CD4-positive, alpha-beta T cell (primary cell): Measurements from ENCODE around the gene CLDN10. TPM values are rescaled to one million over a fixed set of nuclear protein-coding genes. Genes with fewer than 3 reads are reported as not detected.

Experiments used
- ATAC-seq: fragments of 200-7000 bp; cut with Tn5 transposase; one replicate; pipeline ENCODE4 v1.10.0; 2022; ENCODE audit warnings: mild to moderate bottlenecking; ENCODE audit not compliant: poor library complexity
- CTCF ChIA-PET: fragments of 350-600 bp; sonication (Branson Sonifier 250); formaldehyde crosslinking; loops from one replicate; lab custom pipeline; 2021; ENCODE audit warnings: antibody characterized with exemption, inconsistent platforms; lab: Charles Lee
- POLR2A ChIA-PET: fragments of 350-600 bp; sonication (Branson Sonifier 250); formaldehyde crosslinking; loops from one replicate; lab custom pipeline; 2021; ENCODE audit warnings: antibody characterized with exemption, inconsistent platforms; lab: Charles Lee
- DNase-seq, 14 experiments: peaks; one replicate each; pipeline ENCODE4 v3.0.0-alpha.2; 2013 to 2020; ENCODE audit warnings: mixed read lengths in 2 of 14
- H3K27ac ChIP-seq, 2 donors: one replicate each; pipeline versions ENCODE4 v1.5.1 to v1.7.0; 2013; ENCODE audit warnings: low read length in 2 of 2, low read depth in 1 of 2, mild to moderate bottlenecking in 1 of 2
- H3K27me3 ChIP-seq, 2 experiments: 1 replicate in 1 of 2; 2 replicates in 1 of 2; pipeline versions ENCODE4 v1.6.1 to v1.7.0; 2013; ENCODE audit warnings: low read length in 2 of 2, control low read depth in 1 of 2, mild to moderate bottlenecking in 1 of 2, moderate library complexity in 1 of 2; ENCODE audit not compliant: insufficient read depth in 2 of 2, control insufficient read depth in 1 of 2
- H3K36me3 ChIP-seq: one replicate; pipeline ENCODE4 v1.6.1; 2013; ENCODE audit warnings: low read length, control low read depth; ENCODE audit not compliant: insufficient read depth
- H3K4me1 ChIP-seq: one replicate; pipeline ENCODE4 v1.6.1; 2013; ENCODE audit warnings: low read length, control low read depth; ENCODE audit not compliant: insufficient read depth
- H3K4me3 ChIP-seq: one replicate; pipeline ENCODE4 v1.5.1; 2013; ENCODE audit warnings: mild to moderate bottlenecking, low read length, moderate library complexity
- H3K9me3 ChIP-seq, 2 experiments: 1 replicate in 1 of 2; 2 replicates in 1 of 2; pipeline versions ENCODE4 v1.6.1 to v1.7.0; 2013; ENCODE audit warnings: low read length in 2 of 2, mild to moderate bottlenecking in 2 of 2, control low read depth in 1 of 2, moderate library complexity in 1 of 2; ENCODE audit not compliant: control insufficient read depth in 1 of 2, insufficient read depth in 1 of 2
- H3K27ac Mint-ChIP-seq: one replicate; pipeline ENCODE4 v1.8.0; 2020; ENCODE audit warnings: mixed read lengths
- H3K27me3 Mint-ChIP-seq: one replicate; pipeline ENCODE4 v1.8.0; 2021; ENCODE audit warnings: mixed read lengths
- H3K36me3 Mint-ChIP-seq: one replicate; pipeline ENCODE4 v1.8.0; 2021; ENCODE audit warnings: low read depth, mixed read lengths
- H3K4me1 Mint-ChIP-seq: one replicate; pipeline ENCODE4 v1.8.0; 2021; ENCODE audit warnings: low read depth, mixed read lengths
- H3K4me3 Mint-ChIP-seq: one replicate; pipeline ENCODE4 v1.8.0; 2020; ENCODE audit warnings: mild to moderate bottlenecking, mixed read lengths
- H3K9me3 Mint-ChIP-seq: one replicate; pipeline ENCODE4 v1.8.0; 2020; ENCODE audit warnings: mixed read lengths
- intact Hi-C, 2 experiments: fragments of 100-400 bp; cut with DNase I in 1 of 2; cut with micrococcal nuclease in 1 of 2; formaldehyde crosslinking; loops; one replicate each; pipeline versions ENCODE4 v1.15.1 to v1.9.0; 2023 to 2025; cut with DNase I, micrococcal nuclease
- total RNA-seq, 174 experiments: library from RNA in 2 of 174; stranded (reverse) in 2 of 174; gene quantifications; one replicate each; pipeline ENCODE4 v1.2.3 and lab custom pipeline; 2021 to 2026
- TF ChIP-seq, protein P1 (sequence below): fragments of 200-600 bp; IDR thresholded peaks from one replicate; pipeline ENCODE4 v1.8.0; 2022; ENCODE audit warnings: antibody characterized with exemption, mild to moderate bottlenecking

CLDN10 gene
- total RNA-seq, 2 experiments from 2014 or later: not detected

DNA sequence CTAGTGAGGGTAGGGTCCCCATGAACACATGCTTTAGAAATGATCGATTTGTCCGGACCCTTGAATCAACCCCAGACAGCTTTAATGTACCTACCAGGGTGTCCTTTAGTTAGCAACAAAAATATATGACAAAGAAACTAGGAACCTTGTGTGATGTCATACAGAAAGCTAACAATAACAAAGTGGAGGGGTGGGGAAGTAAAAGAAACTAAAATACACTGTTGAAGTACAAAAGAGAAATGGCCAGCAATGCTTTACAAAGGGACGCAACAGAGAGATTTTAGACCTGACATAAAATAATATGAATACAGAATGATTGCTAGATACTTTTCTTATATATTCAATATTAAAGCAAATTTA lies 52.0 kb downstream of the CLDN10 start:
- no peaks in the 10 kb centered on the region for H3K4me1 ChIP-seq
- intact Hi-C loops: no loop called here
- TF ChIP-seq, protein P1, sequence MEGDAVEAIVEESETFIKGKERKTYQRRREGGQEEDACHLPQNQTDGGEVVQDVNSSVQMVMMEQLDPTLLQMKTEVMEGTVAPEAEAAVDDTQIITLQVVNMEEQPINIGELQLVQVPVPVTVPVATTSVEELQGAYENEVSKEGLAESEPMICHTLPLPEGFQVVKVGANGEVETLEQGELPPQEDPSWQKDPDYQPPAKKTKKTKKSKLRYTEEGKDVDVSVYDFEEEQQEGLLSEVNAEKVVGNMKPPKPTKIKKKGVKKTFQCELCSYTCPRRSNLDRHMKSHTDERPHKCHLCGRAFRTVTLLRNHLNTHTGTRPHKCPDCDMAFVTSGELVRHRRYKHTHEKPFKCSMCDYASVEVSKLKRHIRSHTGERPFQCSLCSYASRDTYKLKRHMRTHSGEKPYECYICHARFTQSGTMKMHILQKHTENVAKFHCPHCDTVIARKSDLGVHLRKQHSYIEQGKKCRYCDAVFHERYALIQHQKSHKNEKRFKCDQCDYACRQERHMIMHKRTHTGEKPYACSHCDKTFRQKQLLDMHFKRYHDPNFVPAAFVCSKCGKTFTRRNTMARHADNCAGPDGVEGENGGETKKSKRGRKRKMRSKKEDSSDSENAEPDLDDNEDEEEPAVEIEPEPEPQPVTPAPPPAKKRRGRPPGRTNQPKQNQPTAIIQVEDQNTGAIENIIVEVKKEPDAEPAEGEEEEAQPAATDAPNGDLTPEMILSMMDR: no peak
- Mint-ChIP-seq H3K9me3 (no peaks in the 10 kb centered on the region), H3K27ac (no peak overlapping the region), H3K4me1 (no peaks in the 10 kb centered on the region), H3K27me3 (peaks cover 15% of the 10 kb centered on the region), H3K4me3 (no peak overlapping the region), H3K36me3 (no peaks in the 10 kb centered on the region)
- peaks cover 5 to 6% of the 10 kb centered on the region in 2 experiments for H3K27me3 ChIP-seq
- POLR2A ChIA-PET: interaction anchor here (0.6 kb wide), 1 partner anchor 1547 kb away, joined by 3 read pairs; no protein-coding TSS in a partner anchor
- no peaks in the 10 kb centered on the region for H3K36me3 ChIP-seq
- H3K27ac ChIP-seq: no peak overlapping the region
- H3K9me3 ChIP-seq: no peaks in the 10 kb centered on the region
- DNase-seq: no peak
- CTCF ChIA-PET: no interaction called here
- ATAC-seq: no peak
- H3K4me3 ChIP-seq: no peak overlapping the region

DNA sequence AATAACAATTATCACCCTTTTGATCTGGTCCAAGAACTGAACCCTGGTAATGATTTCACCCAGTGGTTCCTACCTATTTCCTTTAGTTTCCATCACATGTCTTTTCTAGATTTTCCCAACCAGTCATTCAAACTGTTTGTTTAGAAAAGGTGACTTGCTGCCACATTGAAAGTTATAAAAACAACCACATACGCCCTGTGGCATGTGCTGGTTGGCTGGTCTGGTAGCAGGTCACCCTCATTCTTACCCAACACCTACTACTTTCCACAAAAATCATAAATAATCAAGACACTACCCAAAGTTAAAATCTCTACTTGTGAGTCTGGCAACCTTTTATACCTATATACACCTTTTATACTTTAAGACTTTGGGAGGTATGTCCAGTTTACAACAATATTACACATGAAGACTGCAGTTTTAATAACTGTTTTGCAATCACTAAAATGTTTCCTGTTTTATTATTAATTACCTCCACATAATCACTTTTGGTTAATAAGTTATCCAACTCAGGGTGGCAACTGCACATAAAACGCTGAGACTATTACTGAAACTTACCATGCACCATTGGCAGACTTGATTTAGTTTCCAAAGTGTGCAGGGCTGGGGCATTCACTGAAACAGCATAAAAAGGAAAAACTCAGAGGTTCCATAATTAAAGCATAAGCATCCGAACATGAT lies 53.1 kb downstream of the CLDN10 start:
- peaks cover 5 to 6% of the 10 kb centered on the region in 2 experiments for H3K27me3 ChIP-seq
- H3K36me3 ChIP-seq: no peaks in the 10 kb centered on the region
- CTCF ChIA-PET: no interaction called here
- no peak overlapping the region for H3K4me3 ChIP-seq
- Mint-ChIP-seq H3K9me3 (no peaks in the 10 kb centered on the region), H3K4me3 (no peak overlapping the region), H3K36me3 (no peaks in the 10 kb centered on the region), H3K27me3 (peaks cover 15% of the 10 kb centered on the region), H3K27ac (no peak overlapping the region), H3K4me1 (no peaks in the 10 kb centered on the region)
- no peak for ATAC-seq
- TF ChIP-seq, protein P1: no peak
- no peak overlapping the region for H3K27ac ChIP-seq
- POLR2A ChIA-PET: no interaction called here
- no peaks in the 10 kb centered on the region for H3K4me1 ChIP-seq
- no peaks in the 10 kb centered on the region for H3K9me3 ChIP-seq
- intact Hi-C loops: no loop called here
- no peak for DNase-seq

DNA sequence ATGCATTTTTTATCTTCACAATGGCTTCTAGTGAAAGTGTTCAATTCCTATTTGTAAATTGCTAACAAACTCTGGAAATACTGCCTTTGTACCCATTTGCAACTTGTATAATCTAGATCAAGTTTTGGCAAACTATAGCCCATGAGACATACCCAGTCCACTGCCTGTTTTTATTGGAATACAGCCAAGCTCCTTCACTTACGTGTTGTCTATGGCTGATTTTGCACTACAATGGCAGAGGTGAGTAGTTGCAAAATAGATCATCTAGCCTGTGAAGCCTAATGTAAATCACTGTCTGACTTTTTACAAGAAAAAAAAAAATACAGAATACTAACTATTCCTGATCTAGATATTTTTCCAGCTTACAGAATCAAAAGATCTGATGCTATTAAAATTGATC lies 54.8 kb downstream of the CLDN10 start:
- CTCF ChIA-PET: no interaction called here
- TF ChIP-seq, protein P1: no peak
- no peaks in the 10 kb centered on the region for H3K4me1 Mint-ChIP-seq
- Histone ChIP-seq H3K36me3 (no peaks in the 10 kb centered on the region), H3K4me1 (no peaks in the 10 kb centered on the region), H3K27ac (no peak overlapping the region), H3K4me3 (no peak overlapping the region), H3K9me3 (no peaks in the 10 kb centered on the region), H3K27me3 (peaks cover 0 to 11% of the 10 kb centered on the region in 2 experiments)
- H3K36me3 Mint-ChIP-seq: no peaks in the 10 kb centered on the region
- ATAC-seq (no peak), DNase-seq (no peak)
- POLR2A ChIA-PET: no interaction called here
- no peak overlapping the region for H3K4me3 Mint-ChIP-seq
- no peaks in the 10 kb centered on the region for H3K9me3 Mint-ChIP-seq
- intact Hi-C loops: no loop called here
- H3K27ac Mint-ChIP-seq: no peak overlapping the region
- peaks cover 3% of the 10 kb centered on the region for H3K27me3 Mint-ChIP-seq
